OCI-LY1 (cell line): ENCODE results near the gene TCHP.

Source experiments
- H2AFZ ChIP-seq: fragments of 200-600 bp; sonication (generic), shearing (Covaris generic); 2 replicates; pipeline ENCODE4 v1.6.0; 2014; ENCODE audit warnings: antibody characterized with exemption, mild to moderate bottlenecking, low read length
- H3F3A ChIP-seq: fragments of 200-600 bp; sonication (generic), shearing (Covaris generic); 2 replicates; pipeline ENCODE4 v1.6.0; 2014; ENCODE audit warnings: mild to moderate bottlenecking, antibody characterized with exemption, low read length, moderate library complexity; ENCODE audit not compliant: insufficient read depth
- H3K27ac ChIP-seq: fragments of 200-600 bp; sonication (generic); 2 replicates; pipeline ENCODE4 v1.5.1; 2014; ENCODE audit warnings: low read length, mixed run types, mild to moderate bottlenecking, low read depth; ENCODE audit not compliant: poor library complexity, severe bottlenecking
- H3K27me3 ChIP-seq: fragments of 200-600 bp; sonication (generic); 2 replicates; pipeline ENCODE4 v1.6.0; 2014; ENCODE audit warnings: antibody characterized with exemption, mild to moderate bottlenecking, low read length, moderate library complexity; ENCODE audit not compliant: insufficient read depth
- H3K36me3 ChIP-seq: fragments of 200-600 bp; sonication (generic); 2 replicates; pipeline ENCODE4 v1.6.1; 2014; ENCODE audit warnings: mild to moderate bottlenecking, antibody characterized with exemption, low read length, moderate library complexity, mixed read lengths; ENCODE audit not compliant: insufficient read depth
- H3K4me1 ChIP-seq: fragments of 200-600 bp; sonication (generic); 2 replicates; pipeline ENCODE4 v1.5.1; 2014; ENCODE audit warnings: mild to moderate bottlenecking, low read length, moderate library complexity; ENCODE audit not compliant: insufficient read depth, severe bottlenecking
- H3K4me2 ChIP-seq: fragments of 200-600 bp; sonication (generic), shearing (Covaris generic); 2 replicates; pipeline ENCODE4 v1.6.1; 2014; ENCODE audit warnings: low read length
- H3K4me3 ChIP-seq: fragments of 200-600 bp; sonication (generic); 2 replicates; pipeline ENCODE4 v1.5.1; 2014; ENCODE audit warnings: low read length, low read depth, mild to moderate bottlenecking, mixed read lengths; ENCODE audit not compliant: poor library complexity, severe bottlenecking
- H3K79me2 ChIP-seq: fragments of 200-600 bp; shearing (Covaris generic); 2 replicates; pipeline ENCODE4 v1.6.1; 2016; ENCODE audit warnings: mixed run types, low read length, mixed read lengths; ENCODE audit not compliant: insufficient read depth
- H3K9ac ChIP-seq: fragments of 200-600 bp; sonication (generic), shearing (Covaris generic); 2 replicates; pipeline ENCODE4 v1.6.1; 2014; ENCODE audit warnings: mild to moderate bottlenecking, low read length, mixed read lengths
- H3K9me2 ChIP-seq: fragments of 200-600 bp; sonication (generic), shearing (Covaris generic); 2 replicates; pipeline ENCODE4 v1.6.1; 2014; ENCODE audit warnings: low read depth, mild to moderate bottlenecking, low read length, mixed read lengths
- H3K9me3 ChIP-seq: fragments of 200-600 bp; shearing (Covaris generic); 2 replicates; pipeline ENCODE4 v1.6.1; 2014; ENCODE audit warnings: low read length, mixed read lengths
- H4K20me1 ChIP-seq: fragments of 200-600 bp; sonication (generic), shearing (Covaris generic); 2 replicates; pipeline ENCODE4 v1.6.0; 2016; ENCODE audit warnings: mild to moderate bottlenecking, low read length; ENCODE audit not compliant: insufficient read depth
- CTCF ChIP-seq: fragments of 200-600 bp; sonication (generic), shearing (Covaris generic); IDR thresholded peaks from 2 replicates; pipeline ENCODE4 v1.5.1; 2017; ENCODE audit warnings: mild to moderate bottlenecking, antibody characterized with exemption, low read length, moderate library complexity, mixed read lengths
- EZH2 ChIP-seq: fragments of 200-600 bp; sonication (generic), shearing (Covaris generic); IDR thresholded peaks from 2 replicates; pipeline ENCODE4 v1.8.0; 2017; ENCODE audit warnings: borderline replicate concordance, mixed run types, mild to moderate bottlenecking, antibody characterized with exemption, low read length, moderate library complexity, mixed read lengths

The TCHP gene

GRCh38 chr12:109919456-109919855 lies 19.4 kb downstream of the TCHP start:
- H3K27me3 ChIP-seq: no peaks in the 10 kb centered on the region
- no peak overlapping the region for H3K4me3 ChIP-seq
- no peaks in the 10 kb centered on the region for H3K79me2 ChIP-seq
- H3K4me1 ChIP-seq: peaks cover 5% of the 10 kb centered on the region
- H3K27ac ChIP-seq: no peak overlapping the region
- H3K9me2 ChIP-seq: no peaks in the 10 kb centered on the region
- no peak overlapping the region for H3K9ac ChIP-seq
- no peaks in the 10 kb centered on the region for H3K9me3 ChIP-seq
- no peak overlapping the region for H3K4me2 ChIP-seq
- no peaks in the 10 kb centered on the region for H4K20me1 ChIP-seq
- H3K36me3 ChIP-seq: peaks cover 18% of the 10 kb centered on the region
- no peak overlapping the region for H2AFZ ChIP-seq
- TF ChIP-seq CTCF: no peak
- no peak for TF ChIP-seq EZH2
- H3F3A ChIP-seq: no peaks in the 10 kb centered on the region

- peaks cover 5% of the 10 kb centered on the region for H3K4me1 ChIP-seq
- no peak overlapping the region for H3K9ac ChIP-seq
- TF ChIP-seq EZH2 (no peak), CTCF (no peak)
- H3K4me2 ChIP-seq: no peak overlapping the region
- no peaks in the 10 kb centered on the region for H3K27me3 ChIP-seq
- no peaks in the 10 kb centered on the region for H3K9me3 ChIP-seq
- H3K9me2 ChIP-seq: no peaks in the 10 kb centered on the region
- H2AFZ ChIP-seq: no peak overlapping the region
- H3K4me3 ChIP-seq: no peak overlapping the region
- peaks cover 18% of the 10 kb centered on the region for H3K36me3 ChIP-seq
- no peak overlapping the region for H3K27ac ChIP-seq
- H4K20me1 ChIP-seq: no peaks in the 10 kb centered on the region
- H3K79me2 ChIP-seq: no peaks in the 10 kb centered on the region
- no peaks in the 10 kb centered on the region for H3F3A ChIP-seq
Observed at GRCh38 chr12:109920261-109920780, 20.2 kb downstream of the TCHP start.

GRCh38 chr12:109921982-109922381 lies 21.9 kb downstream of the TCHP start:
- no peak for TF ChIP-seq EZH2
- TF ChIP-seq CTCF: no peak

More at GRCh38 chr12:109921982-109922381, 21.9 kb downstream of the TCHP start:
- no peaks in the 10 kb centered on the region for H3K9me2 ChIP-seq
- peaks cover 5% of the 10 kb centered on the region for H3K4me1 ChIP-seq
- H3F3A ChIP-seq: no peaks in the 10 kb centered on the region
- H3K36me3 ChIP-seq: peaks cover 4% of the 10 kb centered on the region
- H3K27me3 ChIP-seq: no peaks in the 10 kb centered on the region
- H4K20me1 ChIP-seq: no peaks in the 10 kb centered on the region
- no peak overlapping the region for H3K4me3 ChIP-seq
- no peak overlapping the region for H2AFZ ChIP-seq
- H3K9ac ChIP-seq: no peak overlapping the region
- no peak overlapping the region for H3K27ac ChIP-seq
- H3K4me2 ChIP-seq: no peak overlapping the region
- H3K79me2 ChIP-seq: no peaks in the 10 kb centered on the region
- no peaks in the 10 kb centered on the region for H3K9me3 ChIP-seq
